Measurements from ENCODE around the gene KPNB1. TPM values are rescaled to one million over a fixed set of nuclear protein-coding genes. Genes with fewer than 3 reads are reported as not detected.

Gene KPNB1
- total RNA-seq, 1 donor: 443 TPM

DNA sequence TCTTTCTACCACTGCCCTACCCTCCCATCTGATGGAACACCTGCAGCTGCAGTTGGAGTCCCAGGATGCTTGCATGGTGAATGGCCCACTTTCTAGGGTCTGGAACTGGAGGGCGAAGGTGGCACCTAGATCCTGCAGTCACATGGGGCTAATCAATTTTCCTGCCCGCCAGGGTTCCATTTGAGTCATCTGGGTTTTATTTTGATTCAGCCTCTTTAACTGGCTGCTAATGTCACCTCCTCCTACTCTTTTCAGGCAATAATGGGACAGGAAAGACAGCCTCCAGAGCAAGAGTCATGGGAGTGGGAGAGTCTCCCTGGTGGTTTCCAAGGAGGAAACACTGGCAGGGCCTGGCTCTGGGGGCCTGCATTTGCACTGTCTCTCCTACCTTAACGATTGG lies 40.4 kb downstream of the KPNB1 start:
- DNase-seq (ENCODE audit: low read depth): no peak
- H3K4me3 ChIP-seq (ENCODE audit: low read depth, low read length): no peak overlapping the region
- TF ChIP-seq, protein P1, sequence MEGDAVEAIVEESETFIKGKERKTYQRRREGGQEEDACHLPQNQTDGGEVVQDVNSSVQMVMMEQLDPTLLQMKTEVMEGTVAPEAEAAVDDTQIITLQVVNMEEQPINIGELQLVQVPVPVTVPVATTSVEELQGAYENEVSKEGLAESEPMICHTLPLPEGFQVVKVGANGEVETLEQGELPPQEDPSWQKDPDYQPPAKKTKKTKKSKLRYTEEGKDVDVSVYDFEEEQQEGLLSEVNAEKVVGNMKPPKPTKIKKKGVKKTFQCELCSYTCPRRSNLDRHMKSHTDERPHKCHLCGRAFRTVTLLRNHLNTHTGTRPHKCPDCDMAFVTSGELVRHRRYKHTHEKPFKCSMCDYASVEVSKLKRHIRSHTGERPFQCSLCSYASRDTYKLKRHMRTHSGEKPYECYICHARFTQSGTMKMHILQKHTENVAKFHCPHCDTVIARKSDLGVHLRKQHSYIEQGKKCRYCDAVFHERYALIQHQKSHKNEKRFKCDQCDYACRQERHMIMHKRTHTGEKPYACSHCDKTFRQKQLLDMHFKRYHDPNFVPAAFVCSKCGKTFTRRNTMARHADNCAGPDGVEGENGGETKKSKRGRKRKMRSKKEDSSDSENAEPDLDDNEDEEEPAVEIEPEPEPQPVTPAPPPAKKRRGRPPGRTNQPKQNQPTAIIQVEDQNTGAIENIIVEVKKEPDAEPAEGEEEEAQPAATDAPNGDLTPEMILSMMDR (IDR thresholded peaks at IDR 0.05; ENCODE audit: insufficient read depth, low read depth, low read length): no peak

DNA sequence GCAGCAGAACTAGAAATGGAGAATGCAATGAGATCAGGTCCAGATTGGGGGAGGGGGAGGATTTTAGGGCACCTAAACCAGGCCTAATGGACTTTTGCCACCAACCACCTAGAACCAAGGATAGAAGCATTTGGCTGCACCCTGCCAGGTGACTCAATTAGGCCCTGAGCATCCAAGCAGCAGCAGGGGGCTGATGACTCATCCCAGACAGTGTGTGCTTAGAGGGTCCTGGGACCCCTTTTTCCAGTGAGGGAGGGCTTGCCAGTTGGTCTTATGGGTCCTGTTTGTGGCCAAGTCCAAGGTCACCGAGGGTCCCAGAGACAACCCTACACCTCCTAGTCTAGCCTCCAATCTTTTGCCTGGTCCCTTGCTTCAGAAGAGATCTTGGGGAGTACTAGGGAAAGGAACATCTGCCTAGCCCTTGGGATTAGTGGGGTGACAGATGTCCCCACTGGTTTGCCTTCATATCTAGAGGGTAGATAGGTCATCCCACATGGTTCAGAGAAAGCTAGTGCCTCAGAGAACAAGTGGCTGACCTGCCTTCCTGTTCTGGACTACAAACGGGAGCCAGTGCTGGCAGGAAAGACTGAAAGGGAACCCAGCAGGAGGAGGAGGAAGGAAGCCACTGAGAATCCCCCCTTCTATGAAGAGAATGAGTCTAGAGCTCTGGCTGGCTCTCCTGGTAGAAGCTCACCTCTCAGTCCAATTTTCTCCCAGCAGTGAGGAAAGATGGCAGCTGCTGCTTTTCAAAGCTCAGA lies 42.6 kb downstream of the KPNB1 start:
- TF ChIP-seq, protein P1 (IDR thresholded peaks at IDR 0.05; ENCODE audit: insufficient read depth, low read depth, low read length): no peak
- H3K4me3 ChIP-seq (ENCODE audit: low read depth, low read length): no peak overlapping the region
- no peak for DNase-seq (ENCODE audit: low read depth)

DNA sequence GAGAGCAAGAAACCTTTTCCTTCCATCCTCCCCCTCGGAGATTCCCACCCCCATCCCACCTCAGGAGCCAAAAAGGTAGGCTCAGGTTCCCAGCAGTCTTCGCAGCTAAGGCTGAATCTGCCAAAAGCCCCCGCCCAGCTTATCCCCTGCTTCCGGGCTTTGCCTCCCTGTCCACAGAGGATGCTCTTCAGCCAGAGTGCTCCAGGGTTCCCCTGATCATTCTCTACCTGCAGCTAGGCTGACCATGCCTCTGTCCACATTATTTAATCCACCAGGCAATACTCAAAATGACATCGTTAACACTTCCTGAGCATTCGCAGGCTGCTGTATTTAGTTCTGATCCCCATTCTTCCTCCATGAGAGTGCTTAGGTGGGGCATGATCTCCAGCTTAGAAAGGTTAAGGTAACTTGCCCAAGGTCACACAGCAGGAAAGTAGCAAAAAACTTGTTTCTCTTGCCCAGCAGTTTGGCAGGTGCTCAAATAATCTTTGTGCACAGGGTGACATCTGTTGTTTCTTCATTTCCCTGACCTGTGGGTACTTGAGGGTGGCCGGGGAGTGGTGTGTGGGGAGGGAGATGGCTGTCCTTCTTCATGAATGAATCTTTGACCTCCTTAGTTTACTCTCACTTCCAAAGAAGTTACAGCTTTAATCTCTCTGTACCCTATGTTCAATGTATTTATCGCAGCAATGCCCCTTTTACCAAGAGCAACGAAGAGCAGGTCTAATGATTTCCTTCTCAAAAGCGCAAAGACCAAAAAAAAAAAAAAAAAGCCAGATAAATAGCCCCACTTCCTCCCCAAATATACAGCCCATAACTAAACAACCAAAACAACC lies 43.4 kb downstream of the KPNB1 start:
- peak overlapping the region; percentile 70 for H3K4me3 ChIP-seq (ENCODE audit: low read depth, low read length)
- TF ChIP-seq, protein P1 (IDR thresholded peaks at IDR 0.05; ENCODE audit: insufficient read depth, low read depth, low read length): no peak
- peak; percentile 18 for DNase-seq (ENCODE audit: low read depth)

DNA sequence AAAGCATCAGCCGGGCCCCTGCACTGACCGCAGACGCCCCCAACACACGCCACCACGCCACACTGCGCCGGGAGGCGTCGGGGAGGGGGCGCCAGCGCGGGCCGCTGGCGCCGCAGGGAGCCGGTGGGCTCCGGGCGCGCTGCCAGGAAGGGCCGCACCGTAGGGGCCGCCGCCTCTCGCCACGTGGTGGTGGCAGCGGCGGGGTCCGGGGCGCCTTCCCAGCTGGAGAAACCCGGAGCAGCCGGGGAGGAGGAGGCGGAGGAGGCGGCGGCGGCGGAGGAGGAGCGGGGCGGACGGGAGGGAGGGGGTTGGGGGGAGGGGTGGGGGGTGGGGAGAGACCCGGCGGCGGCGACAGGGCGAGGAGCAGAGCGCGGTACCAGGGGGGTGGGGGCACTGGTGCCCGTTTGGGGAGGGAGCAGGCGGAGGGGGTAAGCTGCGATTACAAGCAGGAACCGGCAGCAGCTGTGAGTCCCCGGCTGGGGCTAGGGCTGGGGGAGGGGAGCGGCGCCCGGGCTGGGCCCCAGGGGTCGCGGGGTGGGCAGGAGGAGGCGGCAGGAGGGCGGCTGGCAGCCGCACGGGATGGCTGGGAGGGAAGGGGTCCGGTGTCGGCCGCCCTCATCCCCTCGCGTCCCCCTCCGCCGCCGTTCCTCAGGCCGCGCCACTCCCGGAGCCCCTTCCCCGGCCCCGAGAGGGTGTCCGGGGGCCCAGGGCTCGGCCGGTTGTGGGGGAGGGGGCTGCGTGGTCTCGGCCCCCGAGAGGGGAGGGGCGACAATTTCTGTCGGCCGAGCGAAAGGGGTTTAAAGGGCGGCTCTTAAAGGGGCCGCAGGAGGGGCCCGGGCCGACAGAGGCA lies 44.2 kb downstream of the KPNB1 start, which contains the start of gene TBKBP1:
TBKBP1 (plus strand) TSS at position 431 of the 850 bp plus-strand sequence. CDS start 1,952 bp downstream, outside the sequence.
- DNase-seq (ENCODE audit: low read depth): peak; percentile 78
- TF ChIP-seq, protein P1 (IDR thresholded peaks at IDR 0.05; ENCODE audit: insufficient read depth, low read depth, low read length): no peak
- H3K4me3 ChIP-seq (ENCODE audit: low read depth, low read length): peak within 1 kb of the TSS; percentile 70

DNA sequence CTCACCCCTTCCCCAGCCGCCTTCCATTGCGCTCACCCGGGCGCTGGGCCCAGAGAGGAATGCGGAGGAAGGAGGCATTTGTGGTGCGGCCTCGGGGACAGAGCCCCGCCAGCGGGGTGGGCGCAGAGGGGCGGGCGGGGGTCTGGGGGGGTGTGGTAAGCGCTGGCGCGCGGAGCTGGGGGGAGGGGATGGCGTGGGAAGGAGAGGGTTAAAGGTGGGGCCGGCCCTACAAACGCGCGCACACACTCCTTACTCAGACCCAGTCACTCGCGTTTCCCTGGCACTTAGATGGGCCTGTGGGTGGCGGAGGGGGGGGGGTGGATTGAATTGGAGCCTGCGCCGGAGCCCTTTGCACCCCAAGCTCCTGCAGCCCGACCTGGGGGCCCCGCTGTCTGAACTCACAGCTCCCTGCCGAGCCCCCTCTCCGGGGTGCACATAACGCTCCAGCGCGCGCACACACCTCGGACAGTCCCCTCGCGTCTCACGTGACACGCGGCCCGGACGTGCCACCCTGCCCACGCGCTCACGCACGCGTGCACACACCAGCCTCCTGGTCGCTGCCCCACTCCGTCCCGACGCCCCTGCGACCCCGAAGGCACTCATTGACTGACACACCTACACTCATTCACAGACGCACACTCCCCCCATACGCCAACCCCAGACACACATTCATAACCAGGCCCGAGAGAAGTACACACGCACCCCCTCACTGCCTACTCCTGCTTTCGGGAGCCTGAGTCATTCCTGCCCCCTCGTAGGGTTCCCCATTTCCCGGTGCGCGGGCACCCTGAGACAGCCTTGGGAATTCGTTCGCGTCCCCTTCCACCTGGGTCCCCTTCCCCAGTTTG lies 45.1 kb downstream of the KPNB1 start:
- H3K4me3 ChIP-seq (ENCODE audit: low read depth, low read length): peak overlapping the region; percentile 70
- TF ChIP-seq, protein P1 (IDR thresholded peaks at IDR 0.05; ENCODE audit: insufficient read depth, low read depth, low read length): no peak
- DNase-seq (ENCODE audit: low read depth): peak; percentile 54
